GM12864 (cell line): Measurements from ENCODE around the gene LRP10.
"Not testable (repeated sequence)": the region's sequence is repeated elsewhere in the genome, so short reads cannot be mapped to it uniquely, and the experiment has no call there.

ENCODE experiments used
- DNase-seq: peaks from one replicate; pipeline ENCODE4 v3.0.0-alpha.2; 2011; ENCODE audit warnings: low read depth
- H3K4me3 ChIP-seq: 2 replicates; pipeline ENCODE4 v1.5.1; 2011; ENCODE audit warnings: mild to moderate bottlenecking, low read depth, low read length, control low read depth
- CTCF ChIP-seq: IDR thresholded peaks from 2 replicates; pipeline ENCODE4 v1.5.1; 2011; ENCODE audit warnings: low read depth, mild to moderate bottlenecking, moderate library complexity, low read length, control low read depth, inconsistent platforms; ENCODE audit errors: missing control alignments

LRP10 gene

GRCh38 chr14:22871224-22872032 is at the start of gene LRP10:
TSS of gene LRP10 (plus strand) at chr14:22871740. CDS start at chr14:22872304, 564 bp downstream.
- no peak for TF ChIP-seq CTCF
- peak within 1 kb of the TSS; percentile 75 for H3K4me3 ChIP-seq
- DNase-seq: peak; percentile 76

- no peak for DNase-seq
- TF ChIP-seq CTCF: no peak
- peak overlapping the region; percentile 52 for H3K4me3 ChIP-seq
These were observed 49.4 kb upstream of the LRP10 start for GRCh38 chr14:22822016-22822570.

GRCh38 chr14:22822571-22823098 is 48.9 kb upstream of the LRP10 start:
- no peak for DNase-seq
- H3K4me3 ChIP-seq: peak overlapping the region; percentile 52
- peak; percentile 75 for TF ChIP-seq CTCF

GRCh38 chr14:22824711-22825359 is 46.7 kb upstream of the LRP10 start:
- H3K4me3 ChIP-seq: no peak overlapping the region
- TF ChIP-seq CTCF: no peak
- DNase-seq: no peak

GRCh38 chr14:22829076-22829660 is 42.4 kb upstream of the LRP10 start:
- peak overlapping the region; percentile 78 for H3K4me3 ChIP-seq
- DNase-seq: not testable (repeated sequence)

- no peak for TF ChIP-seq CTCF
- peak within 1 kb of the TSS; percentile 78 for H3K4me3 ChIP-seq
- DNase-seq: peak; percentile 88
These were observed 41.7 kb upstream of the LRP10 start, which contains the start of gene MRPL52 for GRCh38 chr14:22829661-22830442. TSS of gene MRPL52 (plus strand) at chr14:22829887. CDS start at chr14:22829913, 26 bp downstream.
